Measurements from ENCODE around the gene FYB1.

The FYB1 gene

DNA sequence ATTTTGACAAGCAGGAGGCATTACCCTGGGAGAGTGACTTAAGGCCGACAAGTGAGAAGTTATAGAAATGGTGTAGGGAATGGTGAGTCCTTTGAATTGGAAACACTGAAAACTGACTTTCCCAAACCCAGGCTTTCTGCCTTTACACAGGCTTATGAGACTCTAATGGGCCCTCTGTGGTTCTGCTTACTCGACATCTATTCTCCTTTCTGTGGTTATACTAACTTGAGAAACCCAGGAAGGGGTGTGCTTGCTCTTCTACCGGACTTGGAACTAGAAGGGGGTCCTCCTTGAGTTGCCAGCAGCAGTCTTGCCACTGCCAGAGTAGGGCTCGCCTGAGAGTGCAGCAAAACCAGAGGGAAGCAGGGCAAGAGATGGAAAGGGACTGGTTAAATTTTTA is 63.3 kb downstream of the FYB1 start:
- TF ChIP-seq, protein P1, sequence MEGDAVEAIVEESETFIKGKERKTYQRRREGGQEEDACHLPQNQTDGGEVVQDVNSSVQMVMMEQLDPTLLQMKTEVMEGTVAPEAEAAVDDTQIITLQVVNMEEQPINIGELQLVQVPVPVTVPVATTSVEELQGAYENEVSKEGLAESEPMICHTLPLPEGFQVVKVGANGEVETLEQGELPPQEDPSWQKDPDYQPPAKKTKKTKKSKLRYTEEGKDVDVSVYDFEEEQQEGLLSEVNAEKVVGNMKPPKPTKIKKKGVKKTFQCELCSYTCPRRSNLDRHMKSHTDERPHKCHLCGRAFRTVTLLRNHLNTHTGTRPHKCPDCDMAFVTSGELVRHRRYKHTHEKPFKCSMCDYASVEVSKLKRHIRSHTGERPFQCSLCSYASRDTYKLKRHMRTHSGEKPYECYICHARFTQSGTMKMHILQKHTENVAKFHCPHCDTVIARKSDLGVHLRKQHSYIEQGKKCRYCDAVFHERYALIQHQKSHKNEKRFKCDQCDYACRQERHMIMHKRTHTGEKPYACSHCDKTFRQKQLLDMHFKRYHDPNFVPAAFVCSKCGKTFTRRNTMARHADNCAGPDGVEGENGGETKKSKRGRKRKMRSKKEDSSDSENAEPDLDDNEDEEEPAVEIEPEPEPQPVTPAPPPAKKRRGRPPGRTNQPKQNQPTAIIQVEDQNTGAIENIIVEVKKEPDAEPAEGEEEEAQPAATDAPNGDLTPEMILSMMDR (IDR thresholded peaks at IDR 0.05; ENCODE audit: unreplicated experiment in 3 of 3) = no peak
- no peaks in the 10 kb centered on the region for H3K27me3 Mint-ChIP-seq (ENCODE audit: low read depth)
- H3K27ac Mint-ChIP-seq = no peak overlapping the region
- peaks cover 12% of the 10 kb centered on the region for H3K4me1 Mint-ChIP-seq
- H3K9me3 Mint-ChIP-seq = no peaks in the 10 kb centered on the region
- H3K4me3 Mint-ChIP-seq = no peak overlapping the region
- no peaks in the 10 kb centered on the region for H3K36me3 Mint-ChIP-seq (ENCODE audit: low read depth)

DNA sequence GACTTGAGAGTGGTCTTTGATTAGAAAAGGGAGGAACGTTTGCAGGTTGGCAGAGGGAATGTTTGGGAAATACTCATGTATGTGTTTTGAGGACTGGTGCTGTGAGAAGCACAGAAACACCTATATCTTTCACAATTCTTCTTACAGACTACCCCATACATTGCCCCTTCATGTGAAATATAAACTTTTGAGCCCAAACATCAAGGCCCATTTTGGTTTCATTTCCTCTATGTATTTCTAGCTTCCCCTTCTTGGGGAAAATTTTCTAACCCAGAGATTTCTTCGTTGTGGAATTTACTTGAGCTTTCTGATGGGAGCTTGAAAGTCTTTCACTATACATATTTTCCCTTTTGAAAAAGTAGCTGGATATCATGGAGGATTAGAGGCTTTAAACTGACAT is 67.6 kb downstream of the FYB1 start:
- TF ChIP-seq, protein P1 (IDR thresholded peaks at IDR 0.05; ENCODE audit: unreplicated experiment in 3 of 3) = no peak
- Mint-ChIP-seq H3K27me3 (ENCODE audit: low read depth) (no peaks in the 10 kb centered on the region), H3K27ac (no peak overlapping the region), H3K4me3 (no peak overlapping the region), H3K4me1 (peaks cover 13% of the 10 kb centered on the region), H3K36me3 (ENCODE audit: low read depth) (no peaks in the 10 kb centered on the region), H3K9me3 (no peaks in the 10 kb centered on the region)

DNA sequence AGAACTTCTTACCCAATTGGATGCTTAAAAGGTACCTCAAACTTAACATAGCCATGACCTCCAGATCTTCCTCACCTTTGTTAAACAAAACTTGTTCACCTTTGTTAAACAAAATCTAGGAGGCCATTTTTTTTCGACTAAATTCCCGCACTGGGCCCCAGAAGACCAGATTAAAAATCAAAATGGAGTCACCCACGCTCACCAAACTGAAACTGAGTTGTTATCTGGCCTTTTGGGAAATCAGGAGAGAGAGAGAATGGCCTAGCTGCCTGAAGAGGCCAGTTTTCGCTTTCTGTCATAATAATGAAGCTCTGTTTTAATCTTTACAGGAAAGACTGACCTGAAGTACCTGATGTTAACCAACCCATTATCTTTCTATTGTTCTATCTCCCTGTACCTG is 69.4 kb downstream of the FYB1 start:
- TF ChIP-seq, protein P1 (IDR thresholded peaks at IDR 0.05; ENCODE audit: unreplicated experiment in 3 of 3) = no peak
- Mint-ChIP-seq H3K36me3 (ENCODE audit: low read depth) (no peaks in the 10 kb centered on the region), H3K27ac (no peak overlapping the region), H3K4me1 (peaks cover 10% of the 10 kb centered on the region), H3K4me3 (no peak overlapping the region), H3K27me3 (ENCODE audit: low read depth) (no peaks in the 10 kb centered on the region), H3K9me3 (no peaks in the 10 kb centered on the region)

DNA sequence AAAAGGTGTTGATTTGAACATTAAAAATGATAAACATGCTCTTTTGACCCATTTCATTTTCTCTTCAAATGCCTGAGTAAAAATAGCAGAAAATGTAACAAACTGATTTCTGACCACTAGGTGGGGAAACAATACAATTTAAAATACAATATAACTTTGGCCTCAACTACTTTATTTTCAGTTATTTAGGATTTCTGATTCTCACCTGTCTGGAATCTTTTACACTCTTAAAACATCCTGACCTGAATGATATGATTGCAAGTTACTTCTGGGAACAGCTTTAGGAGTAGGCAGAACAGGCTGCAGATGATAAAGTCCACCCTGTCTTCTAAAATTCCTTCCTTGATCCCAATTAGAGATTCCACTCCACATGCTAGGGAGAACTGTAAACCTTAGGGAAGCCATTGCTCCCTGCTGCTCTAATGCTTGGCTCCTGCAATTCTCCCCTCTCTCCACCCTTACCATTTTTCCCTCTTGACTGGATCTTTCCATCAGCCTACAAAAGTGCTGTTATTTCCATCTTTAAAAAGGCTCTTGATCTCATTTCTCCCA is 70.3 kb downstream of the FYB1 start:
- Mint-ChIP-seq H3K9me3 (no peaks in the 10 kb centered on the region), H3K36me3 (ENCODE audit: low read depth) (no peaks in the 10 kb centered on the region), H3K4me1 (peaks cover 8% of the 10 kb centered on the region), H3K27me3 (ENCODE audit: low read depth) (no peaks in the 10 kb centered on the region), H3K27ac (no peak overlapping the region), H3K4me3 (no peak overlapping the region)
- TF ChIP-seq, protein P1 (IDR thresholded peaks at IDR 0.05; ENCODE audit: unreplicated experiment in 3 of 3) = peak; percentile 22 to 55 (median 36)

DNA sequence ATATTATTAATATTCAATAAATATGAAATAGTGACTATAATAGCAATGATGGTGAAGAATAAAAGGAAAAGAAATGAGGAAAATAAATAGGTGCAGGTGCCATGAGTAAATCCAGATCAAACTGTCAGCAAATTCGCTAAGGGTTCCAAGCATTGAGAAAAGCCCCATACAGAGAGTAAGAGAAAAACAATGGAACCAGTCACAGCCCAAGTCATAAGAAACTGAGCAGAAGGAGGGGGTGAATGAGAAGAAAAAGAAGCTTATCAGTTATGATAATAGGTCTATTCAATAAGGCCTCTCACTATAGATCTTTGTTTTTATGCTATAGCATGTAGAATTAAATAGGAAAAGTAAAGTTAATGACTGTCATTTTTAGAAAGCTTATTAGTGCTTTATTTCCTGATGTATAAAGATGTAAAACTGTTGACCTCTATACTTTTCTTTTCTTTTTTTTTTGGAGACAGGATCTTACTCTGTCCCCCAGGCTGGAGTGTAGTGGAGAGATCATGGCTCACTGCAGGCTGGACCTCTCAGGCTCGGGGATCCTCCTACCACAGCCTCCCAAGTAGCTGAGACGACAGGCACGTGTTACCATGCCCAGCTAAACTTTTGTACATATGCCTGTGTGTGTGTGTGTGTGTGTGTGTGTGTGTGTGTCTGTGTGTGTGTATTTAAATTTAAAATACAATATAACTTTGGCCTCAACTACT is 72.4 kb downstream of the FYB1 start:
- Mint-ChIP-seq H3K4me1 (peaks cover 8% of the 10 kb centered on the region), H3K36me3 (ENCODE audit: low read depth) (no peaks in the 10 kb centered on the region), H3K27ac (no peak overlapping the region), H3K4me3 (no peak overlapping the region), H3K27me3 (ENCODE audit: low read depth) (no peaks in the 10 kb centered on the region), H3K9me3 (no peaks in the 10 kb centered on the region)
- TF ChIP-seq, protein P1 (IDR thresholded peaks at IDR 0.05; ENCODE audit: unreplicated experiment in 3 of 3) = no peak

All from nephron (organoid).